HG02623 (cell line): Measurements from ENCODE around the gene ERBB4.
"Not testable (repeated sequence)": the region's sequence is repeated elsewhere in the genome, so short reads cannot be mapped to it uniquely, and the experiment has no call there.

Experiments used
- ATAC-seq: cut with Tn5 transposase; IDR thresholded peaks from one replicate; pipeline ENCODE4 v1.9.1; 2021; ENCODE audit warnings: moderate library complexity; ENCODE audit not compliant: unreplicated experiment

ERBB4 gene

GRCh38 chr2:212530373-212530772 lies 8.2 kb downstream of the ERBB4 start:
- no peak for ATAC-seq

- ATAC-seq = no peak
Measured at GRCh38 chr2:212528106-212528856, 10.3 kb downstream of the ERBB4 start.

DNA sequence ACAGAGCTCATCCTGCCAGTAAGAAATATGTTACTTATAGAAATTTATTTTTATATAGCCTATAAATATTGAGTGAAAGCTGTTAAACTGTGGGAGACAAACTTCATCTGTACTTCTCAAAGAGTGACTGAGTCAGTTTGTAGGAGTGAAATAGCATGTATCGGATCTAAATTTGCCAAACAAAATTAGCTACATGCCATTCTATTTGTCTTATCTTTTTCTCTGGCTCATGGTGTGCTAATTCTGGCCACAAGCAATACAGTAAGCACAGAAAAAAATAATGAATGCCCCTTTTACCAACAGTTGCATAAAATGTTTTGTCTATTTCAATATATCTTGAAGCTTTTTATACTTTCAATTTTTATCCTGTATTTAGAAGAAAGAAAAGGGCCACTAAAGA lies 12.5 kb downstream of the ERBB4 start:
- no peak for ATAC-seq

- ATAC-seq = no peak
Measured at GRCh38 chr2:212523756-212524155, 14.8 kb downstream of the ERBB4 start.

DNA sequence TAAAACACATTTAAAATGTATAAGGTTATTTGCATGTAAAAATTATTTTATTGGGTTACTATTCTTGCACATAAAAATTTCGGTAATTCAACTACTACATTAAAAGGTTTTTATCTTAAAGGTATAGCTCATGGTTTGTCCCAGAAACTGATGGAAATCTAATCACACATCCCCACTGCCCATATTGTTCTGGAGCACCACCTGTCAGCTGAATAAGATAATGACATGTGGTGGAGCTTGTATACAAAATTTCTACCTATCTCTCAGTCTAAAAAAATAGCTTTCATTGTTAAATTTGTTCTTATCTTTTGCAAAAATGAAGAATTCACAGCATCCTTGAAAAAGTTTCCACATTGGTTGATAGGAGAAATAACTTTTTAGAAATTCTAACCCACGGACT lies 18.3 kb downstream of the ERBB4 start:
- ATAC-seq = no peak

DNA sequence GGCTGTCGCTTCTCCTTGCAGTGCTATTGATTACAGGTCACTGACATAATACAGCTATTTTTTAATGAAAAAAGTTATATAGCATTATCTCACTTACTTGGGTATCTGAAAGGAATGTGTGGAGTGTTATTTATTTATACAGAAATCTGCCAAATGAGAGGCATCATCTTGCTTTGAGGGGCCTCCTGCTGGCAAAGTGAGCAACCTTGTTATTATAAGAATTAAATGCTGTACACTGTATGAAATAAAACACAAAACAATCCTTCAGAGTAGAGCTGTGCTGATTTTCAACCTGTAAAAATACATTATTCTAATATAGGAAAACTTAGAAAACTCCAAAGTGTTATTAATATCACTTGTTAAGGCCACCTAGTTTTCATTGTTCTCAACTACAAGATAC lies 20.9 kb downstream of the ERBB4 start:
- ATAC-seq = no peak

DNA sequence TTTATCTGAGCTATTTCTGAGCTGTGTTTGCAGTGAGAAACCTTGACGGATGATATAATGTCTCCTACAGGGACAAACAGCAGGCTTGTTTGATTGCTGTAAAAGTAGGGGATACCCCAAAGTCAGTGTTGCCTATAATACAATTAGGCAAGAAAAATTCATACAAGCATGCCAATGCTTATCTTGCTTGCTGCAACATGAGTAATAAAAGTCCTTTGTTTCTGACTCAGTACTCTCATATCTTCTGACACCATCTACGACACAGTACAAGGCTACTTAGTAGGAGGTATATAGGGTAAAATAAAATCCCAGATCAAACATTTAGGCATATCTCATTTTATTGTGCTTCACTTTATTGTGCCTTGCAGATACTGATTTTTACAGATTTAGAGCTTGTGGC lies 33.0 kb downstream of the ERBB4 start:
- ATAC-seq = no peak

DNA sequence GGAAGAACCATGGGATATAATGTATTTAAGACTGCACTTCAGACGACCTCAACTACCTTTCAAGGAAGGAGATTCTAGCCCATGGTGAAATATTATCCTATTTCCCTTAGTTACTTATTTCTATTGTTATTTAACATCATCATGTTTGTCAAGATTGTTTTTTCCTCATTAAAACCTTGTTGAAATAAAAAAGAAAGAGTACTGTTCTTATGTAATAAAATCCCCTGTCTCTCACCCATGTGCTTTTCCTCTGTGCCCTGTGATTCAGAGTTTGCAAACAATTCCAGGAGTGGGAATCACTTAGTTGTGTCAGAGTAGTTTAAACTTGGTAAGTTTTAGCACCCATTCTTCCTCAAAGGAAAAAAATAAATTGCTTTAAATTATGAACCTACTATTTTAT lies 43.6 kb downstream of the ERBB4 start:
- no peak for ATAC-seq

DNA sequence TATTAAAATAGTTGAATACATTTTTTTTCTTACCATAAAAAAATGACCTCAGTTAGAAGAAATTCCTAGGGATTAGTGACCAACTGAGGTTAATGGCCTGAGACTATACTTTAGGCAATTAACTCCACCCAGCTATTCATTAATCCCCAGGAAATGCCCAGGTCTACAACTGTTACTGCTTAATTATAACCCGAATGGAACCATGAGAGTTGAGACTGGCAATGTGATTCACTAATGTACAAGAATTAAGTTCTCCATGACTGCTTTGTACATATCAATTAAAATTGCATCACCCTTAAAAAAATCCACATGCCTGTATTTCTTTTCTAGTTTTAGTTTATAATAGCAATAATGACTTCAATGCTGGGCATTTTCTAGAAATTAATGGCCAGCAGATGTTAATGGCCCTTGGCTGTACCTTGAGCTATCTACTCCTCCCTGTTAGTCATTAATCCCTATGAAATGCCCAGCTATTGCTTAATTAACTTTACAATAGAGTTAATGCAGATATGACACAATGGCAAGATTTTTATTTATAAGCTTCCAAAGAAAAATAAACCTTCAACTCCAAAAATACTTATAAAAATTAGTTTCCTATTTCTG lies 44.1 kb downstream of the ERBB4 start:
- no peak for ATAC-seq

DNA sequence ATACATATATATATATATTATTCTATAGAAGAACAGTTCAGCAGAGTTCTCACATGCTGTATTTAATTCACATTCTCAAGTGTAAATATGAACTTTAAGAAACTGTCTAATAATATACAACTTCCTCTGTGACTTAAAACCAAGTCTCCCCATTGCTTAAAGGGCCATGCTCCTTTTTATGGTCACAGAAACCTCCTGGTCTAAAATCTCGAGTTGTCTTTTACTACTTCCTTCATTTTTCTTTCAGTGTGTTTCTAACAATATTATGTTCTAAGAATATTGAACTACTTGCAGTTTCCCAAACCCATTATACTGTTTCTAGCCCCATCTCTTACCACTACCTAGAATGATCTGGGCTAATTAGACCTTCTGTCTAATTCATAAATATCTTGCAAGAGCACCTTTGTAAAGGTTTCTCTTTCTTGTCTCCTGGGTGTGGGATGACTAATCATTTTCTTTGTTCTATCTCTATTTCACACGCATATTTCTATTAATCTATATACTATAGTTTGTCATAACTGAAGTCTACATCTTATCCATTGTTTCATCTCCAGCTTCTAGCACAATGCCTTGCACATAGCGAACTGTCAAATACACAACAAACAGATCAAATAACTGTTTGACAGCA lies 48.8 kb downstream of the ERBB4 start:
- ATAC-seq = peak; percentile 50

DNA sequence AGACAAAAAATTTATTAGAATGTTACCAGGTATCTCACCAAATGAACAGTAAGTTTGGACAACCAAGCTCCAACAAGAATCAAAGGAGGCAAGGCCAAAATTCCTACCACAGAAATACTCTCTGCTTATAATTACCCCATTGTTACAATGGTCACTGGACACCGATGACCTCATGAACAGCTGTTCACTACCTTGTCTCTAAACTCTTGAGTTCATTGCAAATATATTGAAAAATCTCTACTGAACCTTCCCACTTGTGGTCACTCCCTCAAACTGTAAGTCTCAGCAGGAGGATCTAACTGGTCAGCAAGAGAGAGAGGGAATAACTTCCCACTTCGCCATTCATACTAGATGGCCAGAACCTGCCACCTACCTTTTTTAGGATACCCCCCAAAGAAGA lies 50.0 kb downstream of the ERBB4 start:
- ATAC-seq = no peak

GRCh38 chr2:212484563-212485080 lies 54.0 kb downstream of the ERBB4 start:
- ATAC-seq = no peak

- ATAC-seq = no peak
Measured at GRCh38 chr2:212480447-212480846, 58.2 kb downstream of the ERBB4 start.

DNA sequence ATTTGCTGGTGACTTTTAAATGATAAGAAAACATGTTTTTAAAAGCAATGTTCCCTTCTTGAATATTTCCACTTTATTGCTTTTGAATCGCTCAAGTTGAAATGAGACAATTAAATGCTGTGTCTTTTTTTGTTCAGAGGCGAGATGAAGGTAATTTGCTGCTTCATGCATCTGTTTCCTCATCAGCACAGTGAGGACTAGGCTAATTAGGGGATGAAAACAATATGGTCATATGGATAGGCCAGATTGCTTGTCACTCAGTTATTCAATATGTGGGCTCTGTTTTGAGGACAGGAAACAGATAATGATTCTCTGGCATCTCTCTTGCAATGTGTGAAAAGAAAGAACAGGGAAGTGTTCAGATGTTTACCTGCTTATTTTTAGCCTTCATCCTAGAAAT lies 61.0 kb downstream of the ERBB4 start:
- no peak for ATAC-seq

DNA sequence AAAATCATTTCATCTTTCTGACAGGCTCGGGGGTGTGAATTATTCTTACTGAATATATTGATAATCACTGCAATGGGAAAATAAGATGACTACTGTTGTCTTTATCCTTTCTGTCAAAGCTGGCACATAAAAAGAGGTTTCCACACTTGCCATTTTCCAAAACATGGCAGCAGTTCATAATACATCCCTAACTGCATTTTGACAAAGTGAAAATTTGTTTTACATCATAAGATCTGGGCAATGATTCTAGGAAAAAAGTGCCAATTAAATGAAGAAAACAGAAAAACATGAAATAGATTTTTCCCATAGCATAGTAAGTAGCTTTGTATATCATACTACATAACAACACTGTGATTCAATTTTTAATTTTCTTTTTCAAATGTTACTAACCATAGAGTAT lies 65.4 kb downstream of the ERBB4 start:
- no peak for ATAC-seq

DNA sequence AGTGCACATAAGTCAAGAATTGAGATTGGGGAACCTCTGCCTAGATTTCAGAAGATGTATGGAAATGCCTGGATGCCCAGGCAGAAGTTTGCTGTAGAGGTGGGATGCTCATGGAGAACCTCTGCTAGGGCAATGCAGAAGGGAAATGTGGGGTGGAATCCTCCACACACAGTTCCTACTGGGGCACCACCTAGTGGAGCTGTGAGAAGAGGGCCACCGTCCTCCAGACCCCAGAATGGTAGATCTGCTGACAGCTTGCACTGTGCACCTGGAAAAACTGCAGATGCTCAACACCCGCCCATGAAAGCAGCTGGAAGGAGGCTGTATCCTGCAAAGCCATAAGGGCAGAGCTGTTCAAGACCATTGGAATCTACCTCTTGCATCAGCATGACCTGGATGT lies 71.1 kb downstream of the ERBB4 start:
- ATAC-seq = not testable (repeated sequence)

DNA sequence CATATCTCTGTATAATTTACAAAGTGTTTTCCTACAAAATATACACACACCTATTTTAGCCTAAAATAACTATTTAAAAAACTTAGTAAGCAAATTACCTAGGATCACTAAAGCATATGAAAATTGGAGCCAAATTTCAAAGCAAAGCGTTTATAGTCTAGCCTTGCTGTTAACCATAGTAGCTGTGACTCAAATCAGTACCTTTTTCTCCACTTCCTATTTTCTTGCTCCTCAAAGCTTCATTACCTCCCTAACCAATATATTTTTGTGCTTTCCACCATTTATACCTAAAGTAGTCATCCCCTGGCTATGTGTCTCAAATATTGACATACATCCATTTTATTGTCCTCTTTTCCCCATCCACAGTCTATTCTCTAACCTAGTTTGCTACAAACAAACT lies 73.1 kb downstream of the ERBB4 start:
- ATAC-seq = no peak

- ATAC-seq = not testable (repeated sequence)
Measured at GRCh38 chr2:212461708-212462107, 76.9 kb downstream of the ERBB4 start.

DNA sequence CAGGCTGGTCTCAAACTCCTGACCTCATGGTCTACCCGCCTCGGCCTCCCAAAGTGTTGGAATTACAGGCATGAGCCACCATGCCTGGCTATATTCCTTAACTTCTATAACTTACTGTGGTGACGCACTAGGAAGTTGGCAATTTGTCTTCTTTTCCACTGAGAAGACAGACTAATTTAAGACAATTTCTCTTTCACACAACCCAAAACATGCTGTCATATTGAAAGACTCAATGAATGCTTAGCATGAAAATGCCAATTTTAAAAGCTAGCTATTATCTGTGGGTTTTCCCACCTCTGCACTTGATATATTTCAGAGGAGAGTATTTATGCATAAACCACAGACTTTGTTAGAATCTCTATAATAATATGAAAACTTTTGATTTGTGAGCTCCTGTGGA lies 84.5 kb downstream of the ERBB4 start:
- ATAC-seq = no peak

DNA sequence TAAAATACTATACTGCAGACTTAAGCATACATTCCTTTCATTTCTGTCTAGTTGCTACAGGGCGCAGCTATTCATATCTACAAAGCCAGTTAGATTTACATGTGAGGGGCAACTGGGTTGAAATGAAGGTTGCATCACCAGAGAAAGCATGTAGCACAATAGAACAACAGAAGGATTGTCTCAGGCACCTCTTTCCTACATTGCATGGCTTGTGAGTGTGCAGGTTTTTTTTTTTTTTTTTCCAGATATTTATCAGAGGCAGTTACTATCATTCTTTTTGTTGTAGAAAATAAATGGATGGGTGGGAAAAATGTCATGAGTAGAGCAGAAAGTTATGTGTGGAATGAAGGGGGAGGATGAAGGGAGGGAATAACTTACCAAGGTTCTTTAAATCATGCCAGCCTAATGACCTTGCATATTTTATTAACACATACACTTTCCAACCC lies 86.8 kb downstream of the ERBB4 start:
- ATAC-seq = no peak

- no peak for ATAC-seq
Measured at GRCh38 chr2:212448698-212449097, 89.9 kb downstream of the ERBB4 start.

GRCh38 chr2:212441821-212442220 lies 96.8 kb downstream of the ERBB4 start:
- no peak for ATAC-seq
